ENCODE data around the gene VSIG10. TPM values are rescaled to one million over a fixed set of nuclear protein-coding genes. Genes with fewer than 3 reads are reported as not detected.

The VSIG10 gene
- total RNA-seq, 6 experiments from 2014 or later = 13.1 to 31.3 (median 20.1) TPM

DNA sequence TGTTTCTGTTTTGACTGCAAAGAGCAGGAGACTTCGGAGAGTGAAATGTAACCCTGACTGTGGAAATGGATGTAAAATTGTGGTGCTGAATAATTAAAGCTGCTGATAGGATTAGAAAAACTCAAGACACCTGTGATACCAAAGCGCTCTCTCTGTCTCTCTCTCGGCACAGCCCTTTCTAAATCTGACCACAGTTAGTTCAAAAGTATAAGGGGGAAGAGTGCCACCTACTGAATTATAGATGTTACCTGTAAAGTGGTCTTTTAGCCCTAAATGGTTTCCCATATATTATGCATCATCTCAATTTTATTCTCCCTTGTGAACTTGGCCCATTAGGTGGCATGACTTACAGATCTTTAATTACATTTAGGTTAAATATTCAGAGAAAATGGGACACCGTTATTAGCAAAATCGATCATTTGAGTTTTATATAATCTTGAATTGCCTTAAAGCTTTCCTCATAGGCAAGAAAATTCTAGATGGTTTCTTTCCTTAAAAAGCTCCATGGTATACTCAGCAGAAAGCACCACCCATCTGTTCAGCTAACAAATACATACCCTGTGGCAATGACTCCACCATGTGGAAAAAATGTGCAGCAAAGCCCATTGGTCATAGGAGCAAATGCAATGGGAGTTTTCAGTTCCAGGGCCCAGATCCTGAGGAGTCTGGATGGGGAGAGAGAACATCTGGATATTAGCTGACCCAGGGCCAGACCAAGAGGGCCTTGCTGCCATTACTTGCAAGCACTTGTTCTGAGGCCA is 69.2 kb downstream of the VSIG10 start:
- no peak for DNase-seq
- H3K9me3 ChIP-seq = no peaks in the 10 kb centered on the region
- no peak for TF ChIP-seq POLR2A (IDR thresholded peaks at IDR 0.05)
- TF ChIP-seq, protein P1, sequence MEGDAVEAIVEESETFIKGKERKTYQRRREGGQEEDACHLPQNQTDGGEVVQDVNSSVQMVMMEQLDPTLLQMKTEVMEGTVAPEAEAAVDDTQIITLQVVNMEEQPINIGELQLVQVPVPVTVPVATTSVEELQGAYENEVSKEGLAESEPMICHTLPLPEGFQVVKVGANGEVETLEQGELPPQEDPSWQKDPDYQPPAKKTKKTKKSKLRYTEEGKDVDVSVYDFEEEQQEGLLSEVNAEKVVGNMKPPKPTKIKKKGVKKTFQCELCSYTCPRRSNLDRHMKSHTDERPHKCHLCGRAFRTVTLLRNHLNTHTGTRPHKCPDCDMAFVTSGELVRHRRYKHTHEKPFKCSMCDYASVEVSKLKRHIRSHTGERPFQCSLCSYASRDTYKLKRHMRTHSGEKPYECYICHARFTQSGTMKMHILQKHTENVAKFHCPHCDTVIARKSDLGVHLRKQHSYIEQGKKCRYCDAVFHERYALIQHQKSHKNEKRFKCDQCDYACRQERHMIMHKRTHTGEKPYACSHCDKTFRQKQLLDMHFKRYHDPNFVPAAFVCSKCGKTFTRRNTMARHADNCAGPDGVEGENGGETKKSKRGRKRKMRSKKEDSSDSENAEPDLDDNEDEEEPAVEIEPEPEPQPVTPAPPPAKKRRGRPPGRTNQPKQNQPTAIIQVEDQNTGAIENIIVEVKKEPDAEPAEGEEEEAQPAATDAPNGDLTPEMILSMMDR (IDR thresholded peaks at IDR 0.05) = peak; percentile 30 to 49 (median 34)
- peaks cover 0 to 18% (median 3%) of the 10 kb centered on the region in 4 donors for H3K4me1 ChIP-seq
- H3K4me3 ChIP-seq = no peak overlapping the region
- peak; percentile 51 to 75 (median 69) for ATAC-seq
- H3K27me3 ChIP-seq = no peaks in the 10 kb centered on the region
- H3K36me3 ChIP-seq = peaks cover 3 to 76% (median 35%) of the 10 kb centered on the region in 4 donors
- no peak overlapping the region for H3K27ac ChIP-seq
- 95% methylated on average over 5 of the region's 5 CpGs for WGBS (ENCODE audit: insufficient coverage, low coverage, low lambda C conversion rate, missing lambda C conversion rate)
- intact Hi-C loops (cut with DNase I) = loop anchor here in 1 of 2 donors (10.0 kb wide), 1 partner anchor 160 kb away; no protein-coding TSS in a partner anchor

DNA sequence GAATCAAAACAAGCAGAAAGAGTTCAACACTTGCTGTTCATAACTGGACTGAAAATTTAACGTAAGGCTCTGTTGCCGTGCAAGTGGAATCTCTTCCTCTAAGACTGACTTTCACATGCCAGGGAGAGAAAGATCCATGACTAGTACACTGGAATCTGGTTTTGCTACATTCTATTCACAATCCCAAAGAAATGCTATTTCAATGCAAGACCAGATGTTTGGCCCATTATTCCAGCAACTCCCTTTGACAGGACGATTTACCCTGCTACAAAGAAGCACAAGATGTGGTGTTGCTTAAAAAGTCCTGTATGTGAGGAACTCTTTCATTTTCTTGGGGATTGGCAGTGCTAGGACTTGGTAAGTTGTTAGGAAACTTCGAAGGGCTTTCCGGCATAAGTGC is 69.9 kb downstream of the VSIG10 start:
- intact Hi-C loops (cut with DNase I) = loop anchor here in 1 of 2 donors (10.0 kb wide), 1 partner anchor 159 kb away; no protein-coding TSS in a partner anchor
- Histone ChIP-seq H3K36me3 (peaks cover 3 to 69% (median 35%) of the 10 kb centered on the region in 4 donors), H3K9me3 (no peaks in the 10 kb centered on the region), H3K27me3 (no peaks in the 10 kb centered on the region), H3K4me1 (peaks cover 0 to 18% (median 3%) of the 10 kb centered on the region in 4 donors), H3K27ac (no peak overlapping the region), H3K4me3 (no peak overlapping the region)
- DNase-seq (no peak), ATAC-seq (no peak)
- no peak for TF ChIP-seq POLR2A (IDR thresholded peaks at IDR 0.05)
- TF ChIP-seq, protein P1 (IDR thresholded peaks at IDR 0.05) = no peak
- 81% methylated on average over 5 of the region's 5 CpGs for WGBS (ENCODE audit: insufficient coverage, low coverage, low lambda C conversion rate, missing lambda C conversion rate)

DNA sequence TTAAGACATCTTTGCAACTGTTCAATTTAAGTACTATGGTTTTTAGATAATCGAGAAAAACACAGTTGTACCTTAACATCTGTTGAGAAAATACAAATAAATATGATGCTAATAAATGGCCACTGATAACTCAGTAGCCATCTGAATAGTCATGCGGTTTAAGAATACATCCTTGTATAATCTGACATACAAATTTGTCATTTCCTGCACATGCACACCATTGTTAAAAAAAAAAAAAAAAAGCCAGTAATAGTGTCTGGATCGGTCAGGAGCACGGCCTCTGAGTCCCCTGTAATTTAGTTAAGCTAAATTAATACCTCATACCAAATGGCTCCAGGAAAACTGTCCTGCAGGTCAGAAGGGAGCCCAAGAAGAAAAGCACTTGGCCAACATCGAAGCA is 70.5 kb downstream of the VSIG10 start:
- ATAC-seq = no peak
- Histone ChIP-seq H3K27me3 (no peaks in the 10 kb centered on the region), H3K4me1 (peaks cover 0 to 13% (median 3%) of the 10 kb centered on the region in 4 donors), H3K9me3 (no peaks in the 10 kb centered on the region), H3K4me3 (no peak overlapping the region), H3K27ac (no peak overlapping the region), H3K36me3 (peaks cover 3 to 65% (median 35%) of the 10 kb centered on the region in 4 donors)
- intact Hi-C loops (cut with DNase I) = loop anchor here in 1 of 2 donors (10.0 kb wide), 1 partner anchor 159 kb away; no protein-coding TSS in a partner anchor
- TF ChIP-seq, protein P1 (IDR thresholded peaks at IDR 0.05) = no peak
- no peak for TF ChIP-seq POLR2A (IDR thresholded peaks at IDR 0.05)
- 88% methylated on average over 4 of the region's 5 CpGs for WGBS (ENCODE audit: insufficient coverage, low coverage, low lambda C conversion rate, missing lambda C conversion rate)
- no peak for DNase-seq

DNA sequence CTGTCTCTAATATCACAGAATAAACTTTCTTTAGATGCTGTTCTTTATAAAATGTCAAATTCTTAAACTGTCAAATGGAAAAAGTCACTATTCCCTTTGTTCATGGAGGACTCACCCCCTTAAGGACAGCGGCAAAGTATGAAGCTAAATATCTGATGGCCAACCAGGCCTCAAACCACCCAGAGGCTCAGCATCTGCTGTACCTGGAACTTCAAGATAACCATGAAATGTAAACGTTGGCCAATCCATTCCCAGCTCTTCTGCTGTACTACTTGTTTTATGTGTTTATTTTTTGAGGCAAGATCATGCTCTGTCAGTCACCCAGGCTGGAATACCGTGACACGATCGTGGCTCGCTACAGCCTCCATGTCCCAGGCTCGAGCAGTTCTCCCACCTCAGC is 71.6 kb downstream of the VSIG10 start:
- WGBS (ENCODE audit: insufficient coverage, low coverage, low lambda C conversion rate, missing lambda C conversion rate) = 75% methylated on average over 4 of the region's 7 CpGs
- TF ChIP-seq POLR2A (IDR thresholded peaks at IDR 0.05) = no peak
- TF ChIP-seq, protein P1 (IDR thresholded peaks at IDR 0.05) = no peak
- H3K27me3 ChIP-seq = no peaks in the 10 kb centered on the region
- intact Hi-C loops (cut with DNase I) = loop anchor here in 1 of 2 donors (10.0 kb wide), 1 partner anchor 157 kb away; no protein-coding TSS in a partner anchor
- no peaks in the 10 kb centered on the region for H3K9me3 ChIP-seq
- no peak overlapping the region for H3K27ac ChIP-seq
- H3K36me3 ChIP-seq = peaks cover 3 to 68% (median 36%) of the 10 kb centered on the region in 4 donors
- ATAC-seq = no peak
- peaks cover 0 to 2% (median under 1%) of the 10 kb centered on the region in 4 donors for H3K4me1 ChIP-seq
- no peak overlapping the region for H3K4me3 ChIP-seq
- no peak for DNase-seq

All from right lobe of liver (tissue), 6 donors.